GM12878 (cell line): ENCODE data around the gene ZNF484. TPM values are rescaled to one million over a fixed set of nuclear protein-coding genes. Genes with fewer than 3 reads are reported as not detected.

Experiments
- ATAC-seq: fragments of 200-7000 bp; cut with Tn5 transposase; 3 replicates; pipeline ENCODE4 v1.9.1; 2020; ENCODE audit warnings: mild to moderate bottlenecking, moderate library complexity
- BruUV-seq: library from RNA; stranded (reverse); fragments of 400-500 nt; replicated peaks from 2 replicates; lab custom pipeline; 2021; lab: Mats Ljungman, UMichigan
- CTCF ChIA-PET: fragments of 300-600 bp; sonication (Branson Sonifier 250); formaldehyde crosslinking; extraction: SDS; loops from one replicate; lab custom pipeline; 2021; ENCODE audit warnings: inconsistent platforms; lab: Yijun Ruan, JAX
- POLR2A ChIA-PET: fragments of 350-600 bp; formaldehyde crosslinking; extraction: SDS; loops from one replicate; lab custom pipeline; 2021; ENCODE audit warnings: inconsistent platforms; lab: Charles Lee
- RAD21 ChIA-PET: fragments of 300-600 bp; sonication (Branson Sonifier 250); formaldehyde crosslinking; loops from one replicate; lab custom pipeline; 2023; ENCODE audit warnings: antibody characterized with exemption; ENCODE audit not compliant: unreplicated experiment; lab: Charles Lee
- SMC1A ChIA-PET: fragments of 300-600 bp; sonication (Branson Sonifier 250); formaldehyde crosslinking; loops from one replicate; lab custom pipeline; 2023; ENCODE audit not compliant: unreplicated experiment, uncharacterized antibody; lab: Charles Lee
- DNase-seq: peaks from one replicate; pipeline ENCODE4 v3.0.0-alpha.2; 2011; ENCODE audit warnings: low read depth, low spot score
- FAIRE-seq: peaks from 3 replicates; lab custom pipeline; 2011; peaks lifted over from hg19 to GRCh38; lab: Jason Lieb, UNC
- H2AFZ ChIP-seq: 2 replicates; pipeline ENCODE4 v1.6.0; 2011; ENCODE audit warnings: low read depth, low read length, control low read depth; ENCODE audit not compliant: control insufficient read depth
- H3K27ac ChIP-seq: 2 replicates; pipeline ENCODE4 v1.5.1; 2011; ENCODE audit warnings: control low read depth; ENCODE audit not compliant: control insufficient read depth, insufficient read depth
- H3K27me3 ChIP-seq, 2 experiments: replicated peaks in 1 of 2; 2 replicates each; pipeline versions ENCODE4 v1.6.0 to v1.6.1; 2011; ENCODE audit warnings: low read length in 1 of 2; ENCODE audit not compliant: control insufficient read depth in 2 of 2, insufficient read depth in 2 of 2
- H3K36me3 ChIP-seq, 2 experiments: 2 replicates each; pipeline ENCODE4 v1.5.1; 2011; ENCODE audit warnings: low read length in 1 of 2; ENCODE audit not compliant: control insufficient read depth in 2 of 2, insufficient read depth in 2 of 2
- H3K4me1 ChIP-seq: 2 replicates; pipeline ENCODE4 v1.6.1; 2011; ENCODE audit warnings: mild to moderate bottlenecking, low read length, moderate library complexity, mixed read lengths; ENCODE audit not compliant: control insufficient read depth, insufficient read depth
- H3K4me2 ChIP-seq: 2 replicates; pipeline ENCODE4 v1.6.0; 2011; ENCODE audit warnings: control low read depth; ENCODE audit not compliant: control insufficient read depth, insufficient read depth
- H3K4me3 ChIP-seq: fragments of 200-600 bp; sonication (generic); 2 replicates; pipeline ENCODE4 v1.5.1; 2016
- H3K79me2 ChIP-seq: 2 replicates; pipeline ENCODE4 v1.6.0; 2011; ENCODE audit warnings: low read length; ENCODE audit not compliant: control insufficient read depth, insufficient read depth
- H3K9ac ChIP-seq: 2 replicates; pipeline ENCODE4 v1.8.0; 2011; ENCODE audit warnings: low read length, control low read depth, mixed read lengths; ENCODE audit not compliant: control insufficient read depth, insufficient read depth
- H3K9me3 ChIP-seq: replicated peaks from 3 replicates; pipeline ENCODE4 v1.5.1; 2011; ENCODE audit warnings: mild to moderate bottlenecking, low read length; ENCODE audit not compliant: control insufficient read depth, insufficient read depth
- H4K20me1 ChIP-seq: 2 replicates; pipeline ENCODE4 v1.6.0; 2011; ENCODE audit not compliant: control insufficient read depth, insufficient read depth
- ESRRA ChIP-seq: IDR thresholded peaks from 2 replicates; pipeline ENCODE4 v1.6.1; 2012; ENCODE audit warnings: mild to moderate bottlenecking, low read length, improper control_type of control experiment
- JUNB ChIP-seq: IDR thresholded peaks from 2 replicates; pipeline ENCODE4 v1.6.1; 2016; ENCODE audit warnings: antibody characterized with exemption, mild to moderate bottlenecking
- RAD21 ChIP-seq: IDR thresholded peaks from 2 replicates; pipeline ENCODE4 v1.6.1; 2011; ENCODE audit warnings: mild to moderate bottlenecking, low read depth, low read length, moderate library complexity; ENCODE audit not compliant: insufficient read depth
- WGBS: methylation state at CpG from one replicate; pipeline ENCODE4 v1.1.6; 2016; ENCODE audit warnings: low lambda C conversion rate; ENCODE audit not compliant: insufficient replicate concordance, insufficient coverage; ENCODE audit errors: missing lambda C conversion rate; 5-methylcytosine and 5-hydroxymethylcytosine counted together
- in situ Hi-C: fragments of 300-500 bp; cut with MboI; formaldehyde crosslinking; loops from 9 replicates; pipeline ENCODE4 v1.14.3; 2018; ENCODE audit warnings: mixed read lengths
- intact Hi-C: fragments of 100-400 bp; cut with micrococcal nuclease; formaldehyde crosslinking; loops from one replicate; pipeline ENCODE4 v1.14.2; 2022; ENCODE audit not compliant: unreplicated experiment
- polyA plus RNA-seq, 11 experiments: library from polyadenylated mRNA; depleted of rRNA in 4 of 11; unstranded in 6 of 11; stranded (reverse) in 5 of 11; fragments of >200 nt; fragmentation: Nextera tagmentation in 4 of 11; fragmentation: Illumina TruSeq in 1 of 11; extraction: Ambion mirVana in 4 of 11; extraction: Trizol in 1 of 11; gene quantifications; 1 replicate in 1 of 11; 2 replicates in 10 of 11; pipeline versions ENCODE4 v1.2.1 to v1.2.3, GENCODE V29; 2011 to 2016; ENCODE audit warnings: inconsistent platforms in 2 of 11, missing spikeins in 2 of 11, low read depth in 1 of 11
- total RNA-seq, 4 experiments: library from RNA; depleted of rRNA in 3 of 4; stranded (reverse); fragments of >200 nt in 3 of 4; fragmentation: Illumina TruSeq in 1 of 4; extraction: Trizol in 1 of 4; gene quantifications; 2 replicates each; pipeline versions ENCODE4 v1.2.1 to v1.2.3, GENCODE V29; 2013 to 2021
- TF ChIP-seq, protein P1 (sequence below): fragments of 450-650 bp; IDR thresholded peaks from 2 replicates; pipeline ENCODE4 v1.6.1; 2017; ENCODE audit warnings: mild to moderate bottlenecking, moderate library complexity
- TF ChIP-seq, protein P2 (sequence below): IDR thresholded peaks from 2 replicates; pipeline ENCODE4 v1.6.1; 2012; ENCODE audit warnings: mild to moderate bottlenecking, low read depth, low read length

ZNF484 gene
- total and polyA plus RNA-seq, 10 of the 15 experiments (the other 5 are each of a cell fraction or from before 2014, with no cell fraction given) = 0.95 to 7.8 (median 3.3) TPM

DNA sequence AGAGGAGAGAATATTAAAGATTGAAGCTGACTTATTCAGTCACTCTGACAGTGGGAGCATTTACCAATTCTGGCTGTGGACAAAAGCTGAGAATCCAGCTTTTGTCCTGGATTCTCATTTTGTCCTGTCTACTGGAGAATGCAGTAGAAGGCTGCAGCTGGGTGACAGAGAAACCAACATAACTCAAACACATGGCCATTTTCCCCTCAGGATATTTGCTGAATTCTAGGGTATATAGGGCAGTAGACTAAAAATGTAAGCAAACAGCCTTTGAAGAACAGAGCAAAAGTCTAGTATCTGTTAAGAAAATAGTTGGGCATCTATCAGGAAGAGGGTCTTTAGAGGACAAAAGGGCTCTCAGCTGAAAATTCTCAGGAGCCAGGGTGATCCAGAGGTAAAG is 20.6 kb downstream of the ZNF484 start (continued):
- TF ChIP-seq, protein P1, sequence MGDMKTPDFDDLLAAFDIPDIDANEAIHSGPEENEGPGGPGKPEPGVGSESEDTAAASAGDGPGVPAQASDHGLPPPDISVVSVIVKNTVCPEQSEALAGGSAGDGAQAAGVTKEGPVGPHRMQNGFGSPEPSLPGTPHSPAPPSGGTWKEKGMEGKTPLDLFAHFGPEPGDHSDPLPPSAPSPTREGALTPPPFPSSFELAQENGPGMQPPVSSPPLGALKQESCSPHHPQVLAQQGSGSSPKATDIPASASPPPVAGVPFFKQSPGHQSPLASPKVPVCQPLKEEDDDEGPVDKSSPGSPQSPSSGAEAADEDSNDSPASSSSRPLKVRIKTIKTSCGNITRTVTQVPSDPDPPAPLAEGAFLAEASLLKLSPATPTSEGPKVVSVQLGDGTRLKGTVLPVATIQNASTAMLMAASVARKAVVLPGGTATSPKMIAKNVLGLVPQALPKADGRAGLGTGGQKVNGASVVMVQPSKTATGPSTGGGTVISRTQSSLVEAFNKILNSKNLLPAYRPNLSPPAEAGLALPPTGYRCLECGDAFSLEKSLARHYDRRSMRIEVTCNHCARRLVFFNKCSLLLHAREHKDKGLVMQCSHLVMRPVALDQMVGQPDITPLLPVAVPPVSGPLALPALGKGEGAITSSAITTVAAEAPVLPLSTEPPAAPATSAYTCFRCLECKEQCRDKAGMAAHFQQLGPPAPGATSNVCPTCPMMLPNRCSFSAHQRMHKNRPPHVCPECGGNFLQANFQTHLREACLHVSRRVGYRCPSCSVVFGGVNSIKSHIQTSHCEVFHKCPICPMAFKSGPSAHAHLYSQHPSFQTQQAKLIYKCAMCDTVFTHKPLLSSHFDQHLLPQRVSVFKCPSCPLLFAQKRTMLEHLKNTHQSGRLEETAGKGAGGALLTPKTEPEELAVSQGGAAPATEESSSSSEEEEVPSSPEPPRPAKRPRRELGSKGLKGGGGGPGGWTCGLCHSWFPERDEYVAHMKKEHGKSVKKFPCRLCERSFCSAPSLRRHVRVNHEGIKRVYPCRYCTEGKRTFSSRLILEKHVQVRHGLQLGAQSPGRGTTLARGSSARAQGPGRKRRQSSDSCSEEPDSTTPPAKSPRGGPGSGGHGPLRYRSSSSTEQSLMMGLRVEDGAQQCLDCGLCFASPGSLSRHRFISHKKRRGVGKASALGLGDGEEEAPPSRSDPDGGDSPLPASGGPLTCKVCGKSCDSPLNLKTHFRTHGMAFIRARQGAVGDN = no peak
- TF ChIP-seq, protein P2, sequence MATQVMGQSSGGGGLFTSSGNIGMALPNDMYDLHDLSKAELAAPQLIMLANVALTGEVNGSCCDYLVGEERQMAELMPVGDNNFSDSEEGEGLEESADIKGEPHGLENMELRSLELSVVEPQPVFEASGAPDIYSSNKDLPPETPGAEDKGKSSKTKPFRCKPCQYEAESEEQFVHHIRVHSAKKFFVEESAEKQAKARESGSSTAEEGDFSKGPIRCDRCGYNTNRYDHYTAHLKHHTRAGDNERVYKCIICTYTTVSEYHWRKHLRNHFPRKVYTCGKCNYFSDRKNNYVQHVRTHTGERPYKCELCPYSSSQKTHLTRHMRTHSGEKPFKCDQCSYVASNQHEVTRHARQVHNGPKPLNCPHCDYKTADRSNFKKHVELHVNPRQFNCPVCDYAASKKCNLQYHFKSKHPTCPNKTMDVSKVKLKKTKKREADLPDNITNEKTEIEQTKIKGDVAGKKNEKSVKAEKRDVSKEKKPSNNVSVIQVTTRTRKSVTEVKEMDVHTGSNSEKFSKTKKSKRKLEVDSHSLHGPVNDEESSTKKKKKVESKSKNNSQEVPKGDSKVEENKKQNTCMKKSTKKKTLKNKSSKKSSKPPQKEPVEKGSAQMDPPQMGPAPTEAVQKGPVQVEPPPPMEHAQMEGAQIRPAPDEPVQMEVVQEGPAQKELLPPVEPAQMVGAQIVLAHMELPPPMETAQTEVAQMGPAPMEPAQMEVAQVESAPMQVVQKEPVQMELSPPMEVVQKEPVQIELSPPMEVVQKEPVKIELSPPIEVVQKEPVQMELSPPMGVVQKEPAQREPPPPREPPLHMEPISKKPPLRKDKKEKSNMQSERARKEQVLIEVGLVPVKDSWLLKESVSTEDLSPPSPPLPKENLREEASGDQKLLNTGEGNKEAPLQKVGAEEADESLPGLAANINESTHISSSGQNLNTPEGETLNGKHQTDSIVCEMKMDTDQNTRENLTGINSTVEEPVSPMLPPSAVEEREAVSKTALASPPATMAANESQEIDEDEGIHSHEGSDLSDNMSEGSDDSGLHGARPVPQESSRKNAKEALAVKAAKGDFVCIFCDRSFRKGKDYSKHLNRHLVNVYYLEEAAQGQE = no peak
- TF ChIP-seq, all 136 proteins: peak for 0

DNA sequence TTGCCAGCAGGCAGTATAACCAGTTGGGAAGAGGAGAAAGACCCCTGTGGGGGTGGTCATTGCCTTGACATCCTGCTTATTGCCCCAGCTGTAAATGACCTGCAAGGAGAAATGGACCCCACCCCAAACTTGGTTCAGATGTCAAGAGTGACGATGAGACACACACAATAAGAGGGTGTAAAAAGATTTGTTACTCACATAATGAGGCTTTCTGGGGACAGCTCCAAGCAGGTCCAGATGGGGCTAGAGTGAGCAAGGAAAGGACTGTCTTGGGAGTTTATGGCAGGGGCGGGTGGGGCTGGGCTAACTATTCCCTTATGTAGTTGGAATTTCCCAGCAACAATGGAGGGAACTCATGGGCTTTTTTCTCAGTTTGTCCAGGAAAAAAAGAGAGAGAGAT is 24.1 kb downstream of the ZNF484 start:
- H3K4me1 ChIP-seq = no peaks in the 10 kb centered on the region
- TF ChIP-seq RAD21 (no peak), ESRRA (no peak), JUNB (no peak)
- TF ChIP-seq, all 136 proteins: peak for 0
- H3K4me3 ChIP-seq = no peak overlapping the region
- H3K27me3 ChIP-seq = no peaks in the 10 kb centered on the region
- no peaks in the 10 kb centered on the region for H4K20me1 ChIP-seq
- 72% methylated on average over 2 of the region's 2 CpGs for WGBS
- BruUV-seq = no TSS peak
- peaks cover 8% of the 10 kb centered on the region for H3K9me3 ChIP-seq
- intact Hi-C loops (no loop called here), in situ Hi-C loops (no loop called here)
- H2AFZ ChIP-seq = no peak overlapping the region
- no peak overlapping the region for H3K4me2 ChIP-seq
- FAIRE-seq = no peak
- H3K36me3 ChIP-seq = peaks cover 8 to 16% of the 10 kb centered on the region in 2 experiments
- CTCF ChIA-PET = no interaction called here
- H3K27ac ChIP-seq = no peak overlapping the region
- no peak for ATAC-seq
- SMC1A ChIA-PET = no interaction called here
- DNase-seq = no peak
- no peaks in the 10 kb centered on the region for H3K79me2 ChIP-seq
- RAD21 ChIA-PET = no interaction called here
- no peak overlapping the region for H3K9ac ChIP-seq
- POLR2A ChIA-PET = interaction anchor here (0.5 kb wide), 1 partner anchor 633 kb away, joined by 3 read pairs; no protein-coding TSS in a partner anchor
